ENCODE results near the gene S100A16. TPM values are rescaled to one million over a fixed set of nuclear protein-coding genes. Genes with fewer than 3 reads are reported as not detected.

Gene S100A16
- total and polyA plus RNA-seq, 12 donors: 26.2 to 128 (median 76.2) TPM

- no peaks in the 10 kb centered on the region for H3K9me3 ChIP-seq (replicated peaks in 1 of 3)
- no peak for DNase-seq
- H3K4me1 ChIP-seq (replicated peaks in 1 of 2): peaks cover under 1% of the 10 kb centered on the region in 2 donors
- no peak for TF ChIP-seq POLR2A (IDR thresholded peaks at IDR 0.05)
- no peak for TF ChIP-seq CTCF (IDR thresholded peaks at IDR 0.05)
- intact Hi-C loops (cut with DNase I): no loop called here
- no peak overlapping the region for H3K27ac ChIP-seq
- no peaks in the 10 kb centered on the region for H3K36me3 ChIP-seq (replicated peaks in 1 of 2)
- 72 to 98% (median 93%) methylated on average over 2 of the region's 2 CpGs for WGBS, 4 donors
- H3K4me3 ChIP-seq: no peak overlapping the region
- no peaks in the 10 kb centered on the region for H3K27me3 ChIP-seq
Measured at GRCh38 chr1:153560241-153560640, 52.7 kb downstream of the S100A16 start.

GRCh38 chr1:153557877-153558276 lies 55.1 kb downstream of the S100A16 start:
- no peaks in the 10 kb centered on the region for H3K9me3 ChIP-seq (replicated peaks in 1 of 3)
- H3K27ac ChIP-seq: no peak overlapping the region
- TF ChIP-seq CTCF (IDR thresholded peaks at IDR 0.05) (no peak), POLR2A (IDR thresholded peaks at IDR 0.05) (no peak)
- DNase-seq: no peak
- H3K36me3 ChIP-seq (replicated peaks in 1 of 2): no peaks in the 10 kb centered on the region
- 94 to 96% (median 94%) methylated on average over 3 of the region's 3 CpGs for WGBS, 4 donors
- intact Hi-C loops (cut with DNase I): no loop called here
- no peaks in the 10 kb centered on the region for H3K27me3 ChIP-seq
- peaks cover 14 to 21% of the 10 kb centered on the region in 2 donors for H3K4me1 ChIP-seq (replicated peaks in 1 of 2)
- H3K4me3 ChIP-seq: no peak overlapping the region

Other genes with a start within 250 kb of the S100A16 start
- gene S100A12, start 237.5 kb downstream of the S100A16 start, total RNA-seq: 1 to 10 TPM in 6 of 9 donors, not detected in 3; 1.1 to 4.6 (median 1.6) TPM
- 1 to 10 TPM; 4.7 to 9.1 (median 5.9) TPM for gene S100A12, start 237.5 kb downstream of the S100A16 start, polyA plus RNA-seq
- 100 to 1,000 TPM in 2 of 9 donors, 10 to 100 TPM in 6, 1 to 10 TPM in 1; 3.4 to 257 (median 55.0) TPM for gene S100A8, start 222.1 kb downstream of the S100A16 start, total RNA-seq
- 100 to 1,000 TPM in 2 of 3 donors, 10 to 100 TPM in 1; 27.6 to 231 (median 164) TPM for gene S100A8, start 222.1 kb downstream of the S100A16 start, polyA plus RNA-seq
- not detected for gene S100A7A, start 196.6 kb downstream of the S100A16 start, total RNA-seq
- not detected for gene S100A7A, start 196.6 kb downstream of the S100A16 start, polyA plus RNA-seq
- not detected for gene S100A7, start 152.5 kb downstream of the S100A16 start, total RNA-seq
- not detected for gene S100A7, start 152.5 kb downstream of the S100A16 start, polyA plus RNA-seq
- gene S100A6, start 77.1 kb downstream of the S100A16 start, total RNA-seq: 100 to 1,000 TPM in 8 of 9 donors, 10 to 100 TPM in 1; 39.4 to 609 (median 369) TPM
- gene S100A6, start 77.1 kb downstream of the S100A16 start, polyA plus RNA-seq: 1,000 to 10,000 TPM in 2 of 3 donors, 100 to 1,000 TPM in 1; 121 to 4,129 (median 3,763) TPM
- gene S100A5, start 72.2 kb downstream of the S100A16 start, total RNA-seq: under 1 TPM in 1 of 9 donors, not detected in 8; 0.17 TPM
- not detected for gene S100A5, start 72.2 kb downstream of the S100A16 start, polyA plus RNA-seq
- 100 to 1,000 TPM in 4 of 9 donors, 10 to 100 TPM in 4, 1 to 10 TPM in 1; 7.9 to 291 (median 88.0) TPM for gene S100A4, start 67.3 kb downstream of the S100A16 start, total RNA-seq
- gene S100A4, start 67.3 kb downstream of the S100A16 start, polyA plus RNA-seq: 100 to 1,000 TPM in 2 of 3 donors, 10 to 100 TPM in 1; 26.7 to 742 (median 455) TPM
- gene S100A3, start 63.9 kb downstream of the S100A16 start, total RNA-seq: 1 to 10 TPM in 2 of 9 donors, under 1 TPM in 3, not detected in 4; 0.28 to 2.9 (median 0.54) TPM
- gene S100A3, start 63.9 kb downstream of the S100A16 start, polyA plus RNA-seq: 1 to 10 TPM in 2 of 3 donors, not detected in 1; 1.9 to 3.8 TPM
- gene S100A2, start 47.3 kb downstream of the S100A16 start, total RNA-seq: 10 to 100 TPM in 1 of 9 donors, 1 to 10 TPM in 5, under 1 TPM in 2, not detected in 1; 0.31 to 44.1 (median 1.2) TPM
- 1 to 10 TPM in 2 of 3 donors, under 1 TPM in 1; 0.48 to 4.2 (median 3.8) TPM for gene S100A2, start 47.3 kb downstream of the S100A16 start, polyA plus RNA-seq
- gene S100A14, start 3.2 kb upstream of the S100A16 start, total RNA-seq: under 1 TPM in 3 of 9 donors, not detected in 6; 0.32 to 0.90 (median 0.53) TPM
- 1 to 10 TPM in 1 of 3 donors, under 1 TPM in 1, not detected in 1; 0.88 to 2.2 TPM for gene S100A14, start 3.2 kb upstream of the S100A16 start, polyA plus RNA-seq
- gene S100A13, start 14.4 kb upstream of the S100A16 start, total RNA-seq: 100 to 1,000 TPM in 7 of 9 donors, 10 to 100 TPM in 2; 57.6 to 289 (median 126) TPM
- gene S100A13, start 14.4 kb upstream of the S100A16 start, polyA plus RNA-seq: 100 to 1,000 TPM; 185 to 266 (median 235) TPM
- gene S100A1, start 15.3 kb upstream of the S100A16 start, total RNA-seq: 1 to 10 TPM in 3 of 9 donors, under 1 TPM in 2, not detected in 4; 0.55 to 3.8 (median 1.8) TPM
- gene S100A1, start 15.3 kb upstream of the S100A16 start, polyA plus RNA-seq: 10 to 100 TPM in 2 of 3 donors, 1 to 10 TPM in 1; 1.1 to 12.3 (median 10.9) TPM
- gene CHTOP, start 20.9 kb upstream of the S100A16 start, total RNA-seq: 10 to 100 TPM; 35.5 to 74.9 (median 55.7) TPM
- gene CHTOP, start 20.9 kb upstream of the S100A16 start, polyA plus RNA-seq: 10 to 100 TPM; 59.1 to 83.3 (median 71.2) TPM
- 100 to 1,000 TPM in 3 of 9 donors, 10 to 100 TPM in 6; 48.3 to 176 (median 79.4) TPM for gene SNAPIN, start 45.6 kb upstream of the S100A16 start, total RNA-seq
- gene SNAPIN, start 45.6 kb upstream of the S100A16 start, polyA plus RNA-seq: 10 to 100 TPM; 37.7 to 50.8 (median 40.6) TPM
- gene ILF2, start 57.9 kb upstream of the S100A16 start, total RNA-seq: 100 to 1,000 TPM in 6 of 9 donors, 10 to 100 TPM in 3; 77.7 to 249 (median 107) TPM
- 100 to 1,000 TPM in 1 of 3 donors, 10 to 100 TPM in 2; 42.2 to 397 (median 45.6) TPM for gene ILF2, start 57.9 kb upstream of the S100A16 start, polyA plus RNA-seq
- 10 to 100 TPM in 8 of 9 donors, 1 to 10 TPM in 1; 7.9 to 29.3 (median 19.3) TPM for gene NPR1, start 65.6 kb upstream of the S100A16 start, total RNA-seq
- 10 to 100 TPM; 10.4 to 47.9 (median 39.4) TPM for gene NPR1, start 65.6 kb upstream of the S100A16 start, polyA plus RNA-seq
- gene INTS3, start 114.9 kb upstream of the S100A16 start, total RNA-seq: 10 to 100 TPM; 40.7 to 88.1 (median 54.3) TPM
- gene INTS3, start 114.9 kb upstream of the S100A16 start, polyA plus RNA-seq: 100 to 1,000 TPM in 2 of 3 donors, 10 to 100 TPM in 1; 60.2 to 148 (median 114) TPM
- 10 to 100 TPM in 7 of 9 donors, 1 to 10 TPM in 2; 9.5 to 25.4 (median 14.1) TPM for gene SLC27A3, start 162.3 kb upstream of the S100A16 start, total RNA-seq
- gene SLC27A3, start 162.3 kb upstream of the S100A16 start, polyA plus RNA-seq: 10 to 100 TPM; 11.7 to 85.0 (median 62.3) TPM